GM18870 (cell line): ENCODE data around the gene KCNJ15.

Experiments
- ATAC-seq: cut with Tn5 transposase; IDR thresholded peaks from one replicate; pipeline ENCODE4 v1.9.1; 2021; ENCODE audit warnings: moderate library complexity; ENCODE audit not compliant: unreplicated experiment

Gene KCNJ15

DNA sequence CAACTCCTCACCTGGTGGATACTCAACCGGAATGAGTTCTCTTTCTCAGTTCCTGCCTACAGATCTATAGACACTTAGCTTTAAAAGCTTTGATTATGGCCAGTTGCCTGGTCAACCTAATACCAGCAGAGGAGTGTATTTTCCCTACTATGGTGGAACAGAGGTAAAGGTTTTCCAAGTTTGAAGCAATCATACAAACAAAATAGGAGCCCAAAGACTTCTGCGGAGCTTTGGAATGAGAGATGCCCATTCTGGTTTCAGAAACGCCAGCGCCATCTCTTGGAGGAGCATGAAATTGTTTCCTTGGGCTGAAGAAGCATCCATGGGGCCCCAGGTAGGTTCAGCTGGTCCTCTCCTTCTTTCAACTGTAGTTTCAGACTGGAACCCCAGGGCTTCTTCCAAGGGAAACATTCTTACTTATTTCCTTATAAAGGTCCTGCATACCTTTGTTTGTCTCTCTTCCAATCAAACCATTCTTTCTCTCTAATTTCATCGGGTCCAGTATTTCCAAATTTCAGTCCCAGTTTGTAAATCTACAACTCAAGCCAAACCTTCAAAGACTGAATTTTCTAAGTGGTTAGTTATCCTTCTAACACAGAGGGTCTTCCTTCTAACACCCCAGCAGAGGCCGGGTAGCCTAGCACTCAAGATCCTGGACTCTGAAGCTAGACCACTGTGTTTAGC is 95.9 kb downstream of the KCNJ15 start:
- ATAC-seq: no peak

DNA sequence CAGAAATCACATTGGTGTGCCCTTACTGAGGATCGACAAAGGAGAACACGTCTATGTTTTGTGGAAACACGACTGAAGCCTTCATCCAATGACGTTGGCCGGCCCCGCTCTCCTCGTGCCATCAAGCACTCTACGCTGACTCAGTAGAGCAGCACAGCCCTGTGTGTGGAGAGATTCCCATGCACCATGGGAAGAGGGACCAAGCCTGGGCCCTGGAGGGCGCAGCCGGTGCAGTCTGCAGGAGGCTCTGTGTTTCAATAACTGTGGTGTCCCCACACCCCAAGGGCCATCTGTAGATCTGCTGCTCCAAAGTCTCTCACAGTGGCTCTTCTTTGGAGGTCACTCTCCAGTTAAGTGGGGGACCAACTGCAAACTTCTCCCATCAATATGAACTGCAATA is 97.4 kb downstream of the KCNJ15 start:
- ATAC-seq: no peak

DNA sequence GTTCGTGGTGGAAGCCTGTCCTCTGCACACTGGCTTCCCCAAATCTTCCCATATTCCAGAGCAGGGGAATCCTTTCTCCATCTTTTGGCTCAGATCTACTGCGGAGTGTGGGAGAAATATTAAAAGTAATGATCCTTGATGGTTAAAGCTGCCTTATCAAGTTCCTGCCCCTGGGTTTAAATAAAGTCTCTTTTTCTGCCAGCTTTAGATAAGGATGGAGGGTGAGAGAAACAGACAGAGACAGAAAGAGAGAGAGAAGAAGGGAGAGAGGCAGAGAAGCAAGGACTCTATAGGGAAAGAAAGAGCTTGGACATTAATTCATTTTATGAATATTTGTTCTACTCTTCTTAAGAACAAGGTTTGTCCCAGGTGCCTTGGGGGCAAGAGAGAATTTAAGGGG is 98.0 kb downstream of the KCNJ15 start:
- ATAC-seq: no peak

DNA sequence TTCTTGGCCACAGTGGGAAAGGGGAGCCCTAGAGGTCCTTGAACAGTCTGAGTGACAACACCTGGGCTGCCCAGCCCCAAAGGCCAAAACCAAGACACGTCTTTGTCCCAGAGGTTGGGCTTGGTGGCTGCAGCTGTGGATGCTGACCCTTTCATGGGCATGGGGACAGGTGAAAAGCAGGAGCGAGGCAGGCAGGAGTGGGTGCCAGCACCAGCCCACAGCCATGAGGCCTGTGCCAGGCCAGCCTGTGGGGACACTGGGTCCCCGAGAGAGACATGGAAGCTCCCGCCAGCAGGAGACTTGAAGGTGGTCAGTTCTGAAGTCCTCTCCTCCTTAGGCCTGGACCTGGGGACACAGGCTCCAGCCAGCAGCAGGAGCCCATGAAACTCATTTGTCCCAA is 98.6 kb downstream of the KCNJ15 start:
- ATAC-seq: no peak

DNA sequence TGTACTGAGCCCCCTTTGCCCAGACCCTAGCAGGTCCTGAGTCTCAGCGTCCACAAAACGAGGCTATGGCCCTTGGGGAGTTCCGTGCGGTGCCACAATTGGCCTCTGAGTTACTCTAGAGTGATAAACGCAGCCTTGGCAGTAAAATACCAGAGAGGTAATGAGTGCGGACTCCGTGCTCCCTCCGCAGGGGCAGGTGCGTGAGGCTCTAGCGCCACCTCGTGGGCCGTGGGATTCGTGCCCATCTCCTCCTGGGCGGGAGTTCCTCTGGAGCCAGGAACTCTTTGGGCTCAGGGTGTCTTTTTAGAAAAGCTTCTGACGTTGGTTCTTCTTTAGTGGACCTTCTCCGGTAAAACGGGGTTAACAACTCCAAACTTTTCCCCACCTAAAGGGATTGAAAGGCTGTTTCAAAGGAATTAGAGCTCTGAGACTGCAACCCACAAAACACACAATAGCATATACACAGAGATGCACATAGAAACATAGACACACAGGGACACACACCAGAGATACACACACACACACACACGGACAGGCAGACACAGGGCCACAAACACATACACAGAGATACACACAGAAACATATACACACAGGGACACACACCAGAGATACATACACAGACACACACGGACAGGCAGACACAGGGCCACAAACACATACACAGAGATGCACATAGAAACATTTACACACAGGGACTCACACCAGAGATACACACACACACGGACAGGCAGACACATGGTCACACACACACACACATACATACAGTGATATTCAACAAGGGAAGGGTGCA is 99.4 kb downstream of the KCNJ15 start:
- ATAC-seq: no peak
